ENCODE results near the gene PSME1.

Gene PSME1

GRCh38 chr14:24177041-24177825 lies 41.2 kb downstream of the PSME1 start:
- no peak for DNase-seq

DNA sequence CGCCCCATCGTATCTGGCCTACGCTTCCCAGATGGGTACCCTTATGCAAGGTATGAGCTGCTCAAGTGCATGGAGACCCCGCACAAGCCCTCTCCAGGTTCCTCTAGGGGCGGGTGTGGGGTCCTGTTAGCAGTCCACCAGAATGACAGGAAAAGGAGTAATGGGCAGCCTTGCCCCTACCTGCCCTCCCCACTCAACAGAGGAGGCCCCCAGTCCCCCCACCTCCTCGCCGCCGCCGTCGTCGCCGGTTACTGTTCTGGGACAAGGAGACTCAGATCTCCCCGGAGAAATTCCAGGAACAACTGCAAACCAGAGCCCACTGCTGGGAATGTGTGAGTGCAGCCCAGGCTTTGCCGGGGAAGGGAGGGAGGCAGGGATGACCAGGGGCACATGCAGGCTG lies 41.9 kb downstream of the PSME1 start:
- no peak for DNase-seq

GRCh38 chr14:24178399-24179178 lies 42.6 kb downstream of the PSME1 start:
- DNase-seq = peak in 1 of 2 experiments; percentile 65

DNA sequence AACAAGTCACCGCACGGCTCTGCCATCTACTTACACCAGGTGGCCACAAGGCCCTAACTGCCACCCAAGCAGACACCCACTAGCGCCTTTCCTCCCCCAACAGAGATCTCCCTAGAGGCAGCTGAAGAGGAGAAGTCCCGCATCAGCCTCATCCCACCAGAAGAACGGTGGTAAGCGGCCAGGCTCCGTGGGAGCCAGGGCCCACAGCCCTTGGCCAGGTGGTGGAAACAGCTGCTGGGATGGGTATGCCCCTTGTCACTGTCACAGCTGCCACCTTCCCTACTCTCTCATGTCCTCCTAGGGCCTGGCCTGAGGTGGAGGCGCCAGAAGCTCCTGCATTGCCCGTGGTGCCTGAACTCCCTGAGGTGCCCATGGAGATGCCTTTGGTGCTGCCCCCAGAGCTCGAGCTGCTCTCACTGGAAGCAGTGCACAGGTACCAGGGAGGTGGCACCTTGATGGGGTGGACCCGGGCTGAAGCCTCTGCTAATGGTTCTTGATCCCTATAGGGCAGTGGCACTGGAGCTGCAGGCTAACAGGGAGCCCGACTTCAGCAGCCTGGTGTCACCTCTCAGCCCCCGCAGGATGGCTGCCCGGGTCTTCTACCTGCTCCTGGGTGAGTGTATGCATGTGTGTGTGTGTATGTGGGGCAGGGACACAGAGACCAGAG lies 43.4 kb downstream of the PSME1 start:
- DNase-seq = peak in 1 of 2 experiments; percentile 74

- DNase-seq = no peak
These were observed 44.2 kb downstream of the PSME1 start for GRCh38 chr14:24179961-24180796.

DNA sequence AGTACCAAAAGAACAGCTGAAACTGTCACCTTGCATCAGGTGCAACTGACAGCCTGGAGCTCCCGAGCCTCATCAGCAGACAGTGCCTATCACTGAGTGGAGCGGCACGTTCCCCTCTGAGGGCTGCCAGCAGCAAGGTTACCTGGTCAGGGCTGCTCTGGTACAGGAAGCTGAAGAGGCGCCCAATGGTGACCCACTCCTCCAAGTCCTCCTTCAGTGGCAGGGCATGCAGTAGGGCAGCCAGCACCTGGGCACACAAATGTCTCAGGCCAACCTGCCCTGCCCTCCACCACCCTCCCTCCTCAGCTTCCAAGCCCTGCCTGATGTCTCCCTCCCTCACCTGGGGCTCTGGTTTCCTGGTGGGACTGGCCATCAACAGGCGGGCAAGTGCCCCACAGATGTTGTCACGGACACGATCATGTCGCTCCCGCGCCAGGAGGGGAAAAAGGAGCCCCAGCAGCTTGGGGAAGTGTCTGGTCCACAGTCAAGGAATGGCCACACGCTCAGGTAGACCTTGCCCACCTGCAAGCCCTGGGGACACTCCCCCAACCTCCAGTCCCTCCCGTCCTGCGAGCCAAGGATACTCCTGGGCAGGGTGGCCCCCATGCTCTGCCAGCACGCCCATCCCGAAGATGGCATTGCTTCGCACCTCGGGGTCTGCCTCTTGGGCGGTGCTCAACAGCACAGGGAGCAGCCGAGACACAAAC lies 45.5 kb downstream of the PSME1 start:
- no peak for DNase-seq

GRCh38 chr14:24182110-24182882 lies 46.3 kb downstream of the PSME1 start:
- no peak for DNase-seq

GRCh38 chr14:24183014-24183481 lies 47.1 kb downstream of the PSME1 start:
- DNase-seq = no peak

DNA sequence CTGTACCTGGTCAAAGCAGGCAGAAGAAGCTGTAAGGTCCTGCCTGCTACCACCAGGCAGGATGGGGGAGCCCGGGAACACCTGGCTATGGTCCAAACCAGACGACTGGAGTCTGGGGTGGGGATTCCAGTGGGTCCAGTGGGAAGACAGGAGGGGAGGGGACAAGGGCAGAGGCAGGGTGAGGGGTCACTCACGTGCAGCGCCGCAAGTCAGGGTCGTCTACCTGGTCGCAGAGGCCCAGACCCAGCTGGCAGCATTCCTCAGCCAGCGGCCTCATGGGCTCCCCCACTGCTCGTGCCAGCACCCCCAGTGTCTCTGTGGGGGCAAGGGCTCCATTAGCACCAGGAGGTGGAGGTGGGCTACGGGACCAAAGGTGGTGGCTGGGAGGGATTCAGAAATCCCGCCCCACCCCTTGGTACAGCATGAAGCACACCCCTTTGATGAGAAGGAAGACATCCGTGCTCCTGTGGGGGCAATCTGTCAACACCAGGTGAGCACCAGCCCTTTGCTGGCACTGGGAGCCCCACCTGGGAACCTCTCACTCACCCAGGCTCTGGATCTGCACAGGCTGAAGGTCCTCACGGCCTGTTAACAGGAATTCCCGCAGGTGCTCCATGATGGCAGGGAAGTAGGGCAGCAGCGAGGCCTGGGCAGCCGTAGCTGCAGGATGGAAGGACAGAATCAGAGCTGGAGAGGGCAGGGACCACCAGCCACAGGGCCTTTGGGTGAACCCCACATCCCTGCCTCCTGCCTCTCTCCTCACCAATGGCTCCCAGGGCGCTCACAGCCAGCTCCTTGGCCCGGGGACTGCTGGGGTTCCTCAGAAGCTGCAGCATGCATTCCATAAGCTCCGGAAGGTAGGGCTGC lies 48.3 kb downstream of the PSME1 start:
- DNase-seq = no peak

DNA sequence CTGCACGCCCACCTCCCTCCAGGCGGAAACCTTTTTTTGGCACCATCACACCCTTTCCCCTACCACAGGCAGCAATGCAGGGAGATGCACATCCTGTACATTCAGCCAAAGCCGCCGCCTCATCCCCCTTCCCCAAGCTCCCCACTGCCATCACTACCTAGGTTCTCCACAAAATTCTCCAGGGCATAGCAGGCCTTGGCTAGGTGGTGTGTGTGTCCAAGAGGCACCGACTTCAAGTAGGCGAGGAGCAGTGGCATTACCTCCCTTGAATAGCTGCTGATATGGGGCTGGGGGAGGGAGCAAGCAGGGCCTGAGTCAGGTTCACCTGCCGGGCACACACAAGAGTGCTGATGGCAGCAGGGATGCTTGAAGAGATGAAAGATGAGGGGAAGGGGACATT lies 49.0 kb downstream of the PSME1 start:
- DNase-seq = no peak

GRCh38 chr14:24185741-24186140 lies 49.7 kb downstream of the PSME1 start:
- no peak for DNase-seq

- DNase-seq = no peak
These were observed 51.0 kb downstream of the PSME1 start for GRCh38 chr14:24186831-24187538.

- no peak for DNase-seq
These were observed 51.5 kb downstream of the PSME1 start for GRCh38 chr14:24187539-24187915.

Measured in NCI-H524 (cell line).